Prostate gland (tissue), 2 donors: ENCODE measurements around the gene MYNN.

Source experiments
- POLR2A ChIP-seq: fragments of 450-650 bp; IDR thresholded peaks from one replicate; pipeline ENCODE4 v1.6.1; 2016; ENCODE audit warnings: antibody characterized with exemption, mild to moderate bottlenecking
- POLR2AphosphoS5 ChIP-seq: sonication (generic); formaldehyde crosslinking; IDR thresholded peaks from one replicate; pipeline ENCODE4 v1.6.1; 2017; ENCODE audit warnings: antibody characterized with exemption
- TF ChIP-seq, protein P1 (sequence below), 4 experiments: fragments of 200-600 bp in 2 of 4; fragments of 450-650 bp in 2 of 4; sonication (generic) in 2 of 4; IDR thresholded peaks; 1 replicate in 3 of 4; 2 replicates in 1 of 4; pipeline ENCODE4 v1.5.1; 2016 to 2019; ENCODE audit warnings: antibody characterized with exemption in 4 of 4, mild to moderate bottlenecking in 2 of 4, moderate library complexity in 2 of 4

DNA sequence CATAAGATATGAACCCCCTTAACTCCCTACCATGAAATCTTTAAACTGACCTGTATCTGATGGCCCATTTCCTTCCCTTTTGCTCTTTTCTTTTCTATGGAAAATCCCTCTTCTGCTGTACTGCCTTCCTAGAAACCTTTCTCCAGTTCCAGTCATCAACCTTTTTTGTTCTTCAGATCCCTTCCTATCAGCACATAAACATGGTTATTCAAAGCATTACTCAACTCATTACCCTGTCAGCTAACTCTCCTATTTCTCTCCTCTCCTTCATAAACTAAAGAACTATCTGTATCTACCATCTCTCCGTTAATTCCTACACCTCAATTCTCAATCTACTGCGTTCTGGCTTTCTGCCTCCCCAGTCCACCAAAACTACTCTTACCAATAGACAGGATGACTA lies 21.3 kb upstream of the MYNN start:
- TF ChIP-seq, protein P1, sequence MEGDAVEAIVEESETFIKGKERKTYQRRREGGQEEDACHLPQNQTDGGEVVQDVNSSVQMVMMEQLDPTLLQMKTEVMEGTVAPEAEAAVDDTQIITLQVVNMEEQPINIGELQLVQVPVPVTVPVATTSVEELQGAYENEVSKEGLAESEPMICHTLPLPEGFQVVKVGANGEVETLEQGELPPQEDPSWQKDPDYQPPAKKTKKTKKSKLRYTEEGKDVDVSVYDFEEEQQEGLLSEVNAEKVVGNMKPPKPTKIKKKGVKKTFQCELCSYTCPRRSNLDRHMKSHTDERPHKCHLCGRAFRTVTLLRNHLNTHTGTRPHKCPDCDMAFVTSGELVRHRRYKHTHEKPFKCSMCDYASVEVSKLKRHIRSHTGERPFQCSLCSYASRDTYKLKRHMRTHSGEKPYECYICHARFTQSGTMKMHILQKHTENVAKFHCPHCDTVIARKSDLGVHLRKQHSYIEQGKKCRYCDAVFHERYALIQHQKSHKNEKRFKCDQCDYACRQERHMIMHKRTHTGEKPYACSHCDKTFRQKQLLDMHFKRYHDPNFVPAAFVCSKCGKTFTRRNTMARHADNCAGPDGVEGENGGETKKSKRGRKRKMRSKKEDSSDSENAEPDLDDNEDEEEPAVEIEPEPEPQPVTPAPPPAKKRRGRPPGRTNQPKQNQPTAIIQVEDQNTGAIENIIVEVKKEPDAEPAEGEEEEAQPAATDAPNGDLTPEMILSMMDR (IDR thresholded peaks at IDR 0.05) = no peak
- no peak for TF ChIP-seq POLR2A
- no peak for TF ChIP-seq POLR2AphosphoS5
